ENCODE measurements around the gene PRELID1. TPM values are rescaled to one million over a fixed set of nuclear protein-coding genes. Genes with fewer than 3 reads are reported as not detected.
"Not testable (repeated sequence)": the region's sequence is repeated elsewhere in the genome, so short reads cannot be mapped to it uniquely, and the experiment has no call there.

PRELID1 gene, protein sequence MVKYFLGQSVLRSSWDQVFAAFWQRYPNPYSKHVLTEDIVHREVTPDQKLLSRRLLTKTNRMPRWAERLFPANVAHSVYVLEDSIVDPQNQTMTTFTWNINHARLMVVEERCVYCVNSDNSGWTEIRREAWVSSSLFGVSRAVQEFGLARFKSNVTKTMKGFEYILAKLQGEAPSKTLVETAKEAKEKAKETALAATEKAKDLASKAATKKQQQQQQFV
- total RNA-seq = 39.1 TPM

DNA sequence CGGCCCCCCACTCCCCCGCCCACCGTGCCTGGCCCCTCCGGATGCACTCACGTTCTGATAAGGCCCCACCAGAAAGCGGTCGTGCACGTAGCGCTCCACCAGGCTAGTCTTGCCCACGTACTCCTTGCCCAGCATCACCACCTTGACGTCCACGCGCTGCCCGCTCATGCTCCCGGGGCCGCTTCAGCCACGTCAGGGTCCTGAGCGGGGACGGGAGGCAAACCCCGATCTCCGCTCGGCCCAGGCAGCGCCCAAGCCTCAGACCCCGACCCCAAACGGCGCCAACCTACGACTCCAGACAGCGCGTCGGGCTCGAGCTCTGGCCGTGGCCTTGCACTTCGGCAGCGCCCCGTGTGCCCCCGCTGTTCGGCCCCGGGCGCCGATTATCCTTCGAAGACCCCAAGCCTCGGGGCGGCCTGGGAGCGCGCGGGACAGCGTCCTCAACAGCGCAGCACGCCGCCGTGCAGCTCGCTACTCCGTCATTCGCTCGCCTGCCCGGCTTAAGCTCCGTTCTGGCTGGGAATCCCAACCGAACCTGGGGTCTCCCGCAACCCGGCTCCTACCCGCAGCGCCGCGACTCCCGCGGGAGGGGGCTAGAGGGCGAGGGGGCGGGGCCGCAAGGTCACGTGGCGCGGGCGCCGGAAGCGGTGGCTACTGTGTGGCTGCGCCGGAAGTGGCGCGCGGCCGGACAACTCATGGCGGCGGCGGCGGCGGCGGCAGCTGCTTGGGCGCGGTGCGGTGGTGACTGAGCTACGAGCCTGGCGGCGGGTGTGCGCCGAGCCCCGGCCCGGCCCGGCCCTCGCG lies at the start of gene PRELID1, which contains the start of gene RAB24:
TSS of gene PRELID1 (plus strand) at position 679 of the 804 bp plus-strand sequence. CDS start 187 bp downstream, outside the sequence.
TSS of gene RAB24 (minus strand) at position 599 of the 804 bp plus-strand sequence. CDS start at position 168, 431 bp downstream.
- Histone ChIP-seq H3K27me3 (ENCODE audit: control insufficient read depth in 3 of 3, insufficient read depth in 3 of 3, low read length in 3 of 3) (no peaks in the 10 kb centered on the region), H3K27ac (ENCODE audit: low read depth, low read length) (peak within 1 kb of the TSS; percentile 82), H3K36me3 (ENCODE audit: control insufficient read depth in 3 of 3, insufficient read depth in 3 of 3, low read length in 3 of 3) (peaks cover 26 to 33% (median 31%) of the 10 kb centered on the region in 3 donors), H3K4me3 (ENCODE audit: low read length in 3 of 3) (peak within 1 kb of the TSS; percentile 90 to 99 (median 95)), H3K9ac (ENCODE audit: low read depth in 1 of 3, low read length in 3 of 3) (peak within 1 kb of the TSS; percentile 90 to 96 (median 94)), H3K4me1 (ENCODE audit: control insufficient read depth in 3 of 3, insufficient read depth in 3 of 3, low read length in 3 of 3) (peaks cover 37 to 64% (median 38%) of the 10 kb centered on the region in 3 donors), H3K9me3 (ENCODE audit: control insufficient read depth in 3 of 3, low read length in 3 of 3) (no peaks in the 10 kb centered on the region)

DNA sequence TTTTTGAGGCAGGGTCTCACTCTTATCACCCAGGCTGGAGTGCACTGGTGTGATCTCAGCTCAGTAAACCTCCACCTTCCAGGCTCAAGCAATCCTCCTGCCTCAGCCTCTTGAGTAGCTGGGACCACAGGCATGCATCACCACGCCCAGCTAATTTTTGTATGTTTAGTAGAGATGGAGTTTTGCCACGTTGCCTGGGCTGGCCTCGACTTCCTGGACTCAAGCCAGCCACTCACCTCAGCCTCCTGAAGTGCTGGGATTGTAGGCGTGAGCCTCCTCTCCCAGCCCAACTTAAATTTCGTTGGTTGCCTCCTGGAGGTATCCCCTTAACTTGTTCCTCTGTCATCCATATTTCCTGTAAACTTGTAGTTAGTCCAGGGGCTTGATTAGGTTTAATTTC lies 47.3 kb upstream of the PRELID1 start:
- no peaks in the 10 kb centered on the region for H3K4me1 ChIP-seq (ENCODE audit: control insufficient read depth in 3 of 3, insufficient read depth in 3 of 3, low read length in 3 of 3)
- H3K9me3 ChIP-seq (ENCODE audit: control insufficient read depth in 3 of 3, low read length in 3 of 3) = no peaks in the 10 kb centered on the region
- no peaks in the 10 kb centered on the region for H3K27me3 ChIP-seq (ENCODE audit: control insufficient read depth in 3 of 3, insufficient read depth in 3 of 3, low read length in 3 of 3)
- H3K27ac ChIP-seq (ENCODE audit: low read depth, low read length) = no peak overlapping the region
- no peak overlapping the region for H3K9ac ChIP-seq (ENCODE audit: low read depth in 1 of 3, low read length in 3 of 3)
- H3K4me3 ChIP-seq (ENCODE audit: low read length in 3 of 3) = no peak overlapping the region
- H3K36me3 ChIP-seq (ENCODE audit: control insufficient read depth in 3 of 3, insufficient read depth in 3 of 3, low read length in 3 of 3) = peaks cover 12 to 50% (median 36%) of the 10 kb centered on the region in 3 donors

DNA sequence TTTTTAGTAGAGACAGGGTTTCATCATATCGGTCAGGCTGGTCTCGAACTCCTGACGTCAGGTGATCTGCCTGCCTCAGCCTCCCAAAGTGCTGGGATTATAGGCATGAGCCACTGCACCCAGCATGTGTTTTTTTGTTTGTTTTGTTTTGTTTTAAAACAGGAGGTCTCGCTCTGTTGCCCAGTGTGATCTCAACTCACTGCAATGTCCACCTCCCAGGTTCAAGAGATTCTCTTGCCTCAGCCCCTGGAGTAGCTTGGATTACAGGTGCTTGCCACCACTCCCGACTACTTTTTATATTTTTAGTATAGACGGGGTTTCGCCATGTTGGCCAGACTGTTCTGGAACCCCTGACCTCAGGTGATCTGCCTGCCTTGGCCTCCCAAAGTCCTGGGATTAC lies 44.9 kb upstream of the PRELID1 start:
- H3K36me3 ChIP-seq (ENCODE audit: control insufficient read depth in 3 of 3, insufficient read depth in 3 of 3, low read length in 3 of 3) = peaks cover 4 to 39% (median 32%) of the 10 kb centered on the region in 3 donors
- not testable (repeated sequence) for H3K4me1 ChIP-seq (ENCODE audit: control insufficient read depth in 3 of 3, insufficient read depth in 3 of 3, low read length in 3 of 3); H3K27me3 ChIP-seq (ENCODE audit: control insufficient read depth in 3 of 3, insufficient read depth in 3 of 3, low read length in 3 of 3); H3K4me3 ChIP-seq (ENCODE audit: low read length in 3 of 3); H3K9ac ChIP-seq (ENCODE audit: low read depth in 1 of 3, low read length in 3 of 3); H3K27ac ChIP-seq (ENCODE audit: low read depth, low read length); H3K9me3 ChIP-seq (ENCODE audit: control insufficient read depth in 3 of 3, low read length in 3 of 3)

DNA sequence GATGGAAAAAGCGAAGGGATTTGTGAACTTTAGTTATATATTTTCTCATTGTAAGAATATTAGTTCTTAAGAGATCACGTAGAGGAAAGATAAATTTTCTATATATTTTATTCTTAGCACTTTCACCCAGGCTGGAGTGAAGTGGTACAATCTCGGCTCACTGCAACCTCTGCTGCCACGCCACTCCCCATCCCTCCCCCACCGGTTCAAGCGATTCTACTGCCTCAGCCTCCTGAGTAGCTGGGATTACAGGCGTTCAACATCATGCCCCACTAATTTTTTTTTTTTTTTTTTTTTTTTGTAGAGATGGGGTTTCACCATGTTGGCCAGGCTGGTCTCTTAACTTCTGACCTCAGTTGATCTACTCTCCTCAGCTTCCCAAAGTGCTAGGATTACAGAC lies 42.6 kb upstream of the PRELID1 start:
- H3K27me3 ChIP-seq (ENCODE audit: control insufficient read depth in 3 of 3, insufficient read depth in 3 of 3, low read length in 3 of 3) = no peaks in the 10 kb centered on the region
- H3K27ac ChIP-seq (ENCODE audit: low read depth, low read length) = no peak overlapping the region
- no peaks in the 10 kb centered on the region for H3K9me3 ChIP-seq (ENCODE audit: control insufficient read depth in 3 of 3, low read length in 3 of 3)
- peaks cover 4 to 34% (median 33%) of the 10 kb centered on the region in 3 donors for H3K36me3 ChIP-seq (ENCODE audit: control insufficient read depth in 3 of 3, insufficient read depth in 3 of 3, low read length in 3 of 3)
- no peak overlapping the region for H3K4me3 ChIP-seq (ENCODE audit: low read length in 3 of 3)
- H3K4me1 ChIP-seq (ENCODE audit: control insufficient read depth in 3 of 3, insufficient read depth in 3 of 3, low read length in 3 of 3) = peaks cover 0 to 2% (median 0%) of the 10 kb centered on the region in 3 donors
- no peak overlapping the region for H3K9ac ChIP-seq (ENCODE audit: low read depth in 1 of 3, low read length in 3 of 3)

DNA sequence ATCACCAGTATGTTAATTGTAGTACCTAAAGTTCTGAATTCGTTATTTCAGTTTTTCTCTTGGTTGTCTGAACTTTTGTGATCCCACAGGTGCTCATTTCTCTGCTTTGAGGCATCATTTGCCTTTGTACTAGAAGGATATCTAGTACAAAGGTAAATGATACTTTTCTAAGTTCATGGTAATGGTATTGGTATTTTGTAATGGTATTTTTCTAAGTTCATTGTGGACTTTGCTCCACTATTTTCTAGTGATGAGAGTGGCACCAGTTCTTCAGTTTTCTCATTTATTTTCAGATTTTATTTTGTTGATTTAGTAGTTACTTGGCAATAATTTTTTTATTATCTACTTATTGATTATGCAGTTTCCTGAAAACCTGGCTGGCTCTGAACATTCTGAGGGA lies 42.1 kb upstream of the PRELID1 start:
- no peaks in the 10 kb centered on the region for H3K27me3 ChIP-seq (ENCODE audit: control insufficient read depth in 3 of 3, insufficient read depth in 3 of 3, low read length in 3 of 3)
- H3K9ac ChIP-seq (ENCODE audit: low read depth in 1 of 3, low read length in 3 of 3) = no peak overlapping the region
- H3K4me3 ChIP-seq (ENCODE audit: low read length in 3 of 3) = no peak overlapping the region
- peaks cover 10 to 39% (median 38%) of the 10 kb centered on the region in 3 donors for H3K36me3 ChIP-seq (ENCODE audit: control insufficient read depth in 3 of 3, insufficient read depth in 3 of 3, low read length in 3 of 3)
- no peak overlapping the region for H3K27ac ChIP-seq (ENCODE audit: low read depth, low read length)
- peaks cover 0 to 2% (median 0%) of the 10 kb centered on the region in 3 donors for H3K4me1 ChIP-seq (ENCODE audit: control insufficient read depth in 3 of 3, insufficient read depth in 3 of 3, low read length in 3 of 3)
- H3K9me3 ChIP-seq (ENCODE audit: control insufficient read depth in 3 of 3, low read length in 3 of 3) = no peaks in the 10 kb centered on the region

DNA sequence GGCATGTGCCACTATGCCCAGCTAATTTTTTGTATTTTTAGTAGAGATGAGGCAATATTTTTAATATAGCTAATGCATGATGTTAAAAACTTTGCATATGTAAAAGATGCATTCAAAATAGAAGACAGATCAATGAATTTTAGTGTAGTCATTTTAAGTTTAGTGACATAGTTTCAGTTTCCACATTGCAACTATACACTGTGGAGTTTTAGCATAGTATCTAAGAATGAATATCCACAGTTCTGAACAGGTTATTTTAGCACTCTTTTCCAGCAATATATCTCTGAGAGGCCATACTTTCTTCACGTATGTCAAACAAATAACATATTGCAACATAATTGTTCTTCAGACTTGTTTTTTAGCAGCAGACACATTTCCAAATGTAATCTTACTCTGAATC lies 39.4 kb upstream of the PRELID1 start:
- no peaks in the 10 kb centered on the region for H3K27me3 ChIP-seq (ENCODE audit: control insufficient read depth in 3 of 3, insufficient read depth in 3 of 3, low read length in 3 of 3)
- no peak overlapping the region for H3K9ac ChIP-seq (ENCODE audit: low read depth in 1 of 3, low read length in 3 of 3)
- no peaks in the 10 kb centered on the region for H3K9me3 ChIP-seq (ENCODE audit: control insufficient read depth in 3 of 3, low read length in 3 of 3)
- peaks cover 17 to 49% (median 44%) of the 10 kb centered on the region in 3 donors for H3K36me3 ChIP-seq (ENCODE audit: control insufficient read depth in 3 of 3, insufficient read depth in 3 of 3, low read length in 3 of 3)
- H3K4me1 ChIP-seq (ENCODE audit: control insufficient read depth in 3 of 3, insufficient read depth in 3 of 3, low read length in 3 of 3) = peaks cover 0 to 2% (median 0%) of the 10 kb centered on the region in 3 donors
- H3K27ac ChIP-seq (ENCODE audit: low read depth, low read length) = no peak overlapping the region
- no peak overlapping the region for H3K4me3 ChIP-seq (ENCODE audit: low read length in 3 of 3)

DNA sequence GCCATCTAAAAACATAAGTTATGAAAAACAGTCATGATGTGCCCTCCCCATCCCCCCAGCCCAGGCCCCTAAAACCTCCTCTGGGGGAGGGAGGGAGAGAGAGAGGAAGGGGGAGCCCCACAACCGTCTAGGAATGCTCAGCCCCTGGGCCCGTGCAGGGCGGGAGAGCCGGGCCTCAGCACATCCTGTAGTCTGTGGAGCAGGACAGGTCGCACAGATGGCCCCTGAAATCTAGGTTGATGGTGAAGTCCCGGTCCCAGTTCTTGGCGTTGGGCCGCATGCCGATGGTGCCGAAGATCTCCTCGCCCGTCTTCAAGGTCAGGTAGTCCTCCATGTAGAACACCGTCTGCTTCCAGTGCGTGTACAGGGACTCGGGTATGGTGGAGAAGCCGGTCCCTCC lies 38.2 kb upstream of the PRELID1 start:
- peaks cover 0 to 2% (median 0%) of the 10 kb centered on the region in 3 donors for H3K4me1 ChIP-seq (ENCODE audit: control insufficient read depth in 3 of 3, insufficient read depth in 3 of 3, low read length in 3 of 3)
- peaks cover 26 to 48% (median 44%) of the 10 kb centered on the region in 3 donors for H3K36me3 ChIP-seq (ENCODE audit: control insufficient read depth in 3 of 3, insufficient read depth in 3 of 3, low read length in 3 of 3)
- H3K27ac ChIP-seq (ENCODE audit: low read depth, low read length) = no peak overlapping the region
- H3K9me3 ChIP-seq (ENCODE audit: control insufficient read depth in 3 of 3, low read length in 3 of 3) = no peaks in the 10 kb centered on the region
- H3K9ac ChIP-seq (ENCODE audit: low read depth in 1 of 3, low read length in 3 of 3) = no peak overlapping the region
- no peaks in the 10 kb centered on the region for H3K27me3 ChIP-seq (ENCODE audit: control insufficient read depth in 3 of 3, insufficient read depth in 3 of 3, low read length in 3 of 3)
- no peak overlapping the region for H3K4me3 ChIP-seq (ENCODE audit: low read length in 3 of 3)

DNA sequence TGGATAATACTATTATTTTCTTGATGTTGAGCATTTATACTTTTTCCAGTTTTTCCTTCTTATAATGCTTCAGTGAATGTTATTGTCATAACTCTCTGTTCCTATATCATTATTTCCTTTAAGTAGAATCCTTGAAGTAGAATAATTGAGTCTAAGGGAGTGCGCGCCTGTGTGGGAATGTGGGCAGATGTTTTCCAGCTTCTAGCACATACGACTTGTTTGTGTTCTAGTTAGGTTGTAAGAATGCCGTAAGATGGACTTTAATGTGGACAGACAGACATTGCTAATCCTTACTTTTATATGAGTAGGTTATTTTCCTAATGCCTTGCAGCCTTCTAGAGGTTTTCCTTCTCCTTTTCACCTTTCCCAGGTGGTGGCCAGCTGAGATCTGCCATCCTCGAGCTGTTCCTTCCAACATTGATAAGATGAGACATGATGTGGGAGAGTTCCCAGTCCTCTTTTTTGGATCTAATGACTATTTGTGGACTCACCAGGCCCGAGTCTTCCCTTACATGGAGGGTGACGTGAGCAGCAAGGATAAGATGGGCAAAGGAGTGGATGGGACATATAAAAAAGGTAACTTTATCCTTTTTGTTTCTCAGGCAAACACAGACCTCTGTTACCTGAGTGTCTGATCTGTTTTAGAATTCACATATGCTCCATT lies 34.2 kb upstream of the PRELID1 start:
- H3K27me3 ChIP-seq (ENCODE audit: control insufficient read depth in 3 of 3, insufficient read depth in 3 of 3, low read length in 3 of 3) = no peaks in the 10 kb centered on the region
- no peaks in the 10 kb centered on the region for H3K4me1 ChIP-seq (ENCODE audit: control insufficient read depth in 3 of 3, insufficient read depth in 3 of 3, low read length in 3 of 3)
- no peak overlapping the region for H3K4me3 ChIP-seq (ENCODE audit: low read length in 3 of 3)
- H3K36me3 ChIP-seq (ENCODE audit: control insufficient read depth in 3 of 3, insufficient read depth in 3 of 3, low read length in 3 of 3) = peaks cover 32 to 52% (median 49%) of the 10 kb centered on the region in 3 donors
- no peak overlapping the region for H3K27ac ChIP-seq (ENCODE audit: low read depth, low read length)
- no peaks in the 10 kb centered on the region for H3K9me3 ChIP-seq (ENCODE audit: control insufficient read depth in 3 of 3, low read length in 3 of 3)
- no peak overlapping the region for H3K9ac ChIP-seq (ENCODE audit: low read depth in 1 of 3, low read length in 3 of 3)

DNA sequence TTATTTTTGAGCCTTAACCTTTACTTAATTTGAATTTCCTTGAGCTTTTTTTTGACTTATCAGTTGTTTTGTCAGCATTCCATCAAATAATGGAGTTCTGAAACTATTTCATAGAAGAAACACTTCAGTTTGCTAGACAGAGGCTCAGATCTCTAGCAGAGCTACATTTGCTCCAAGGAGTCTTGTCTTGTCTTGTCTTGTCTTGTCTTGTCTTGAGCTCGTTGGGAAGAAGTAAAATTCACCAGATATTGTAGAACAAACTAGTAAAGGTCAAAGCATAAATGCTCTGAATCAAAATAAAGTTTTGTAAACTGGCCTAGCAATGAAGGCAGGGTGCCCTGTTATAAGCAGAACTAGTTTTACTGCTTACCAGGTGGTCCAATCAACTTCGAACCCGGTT lies 33.6 kb upstream of the PRELID1 start:
- Histone ChIP-seq H3K9me3 (ENCODE audit: control insufficient read depth in 3 of 3, low read length in 3 of 3) (no peaks in the 10 kb centered on the region), H3K4me1 (ENCODE audit: control insufficient read depth in 3 of 3, insufficient read depth in 3 of 3, low read length in 3 of 3) (no peaks in the 10 kb centered on the region), H3K27ac (ENCODE audit: low read depth, low read length) (no peak overlapping the region), H3K9ac (ENCODE audit: low read depth in 1 of 3, low read length in 3 of 3) (no peak overlapping the region), H3K36me3 (ENCODE audit: control insufficient read depth in 3 of 3, insufficient read depth in 3 of 3, low read length in 3 of 3) (peaks cover 34 to 56% (median 49%) of the 10 kb centered on the region in 3 donors), H3K4me3 (ENCODE audit: low read length in 3 of 3) (no peak overlapping the region), H3K27me3 (ENCODE audit: control insufficient read depth in 3 of 3, insufficient read depth in 3 of 3, low read length in 3 of 3) (no peaks in the 10 kb centered on the region)

All from skeletal muscle tissue (tissue), 4 donors.